Retinal pigment epithelial cell (primary cell): ENCODE results near the gene GALNT12.

ENCODE experiments used
- DNase-seq: peaks from one replicate; pipeline ENCODE4 v3.0.0-alpha.2; 2010; ENCODE audit warnings: low read depth
- H3K4me3 ChIP-seq: 2 replicates; pipeline ENCODE4 v1.5.1; 2011; ENCODE audit warnings: mild to moderate bottlenecking, low read length, control low read depth, moderate library complexity
- TF ChIP-seq, protein P1 (sequence below): conservative IDR thresholded peaks from 2 replicates; pipeline ENCODE4 v1.5.1; 2011; ENCODE audit warnings: low read depth, low read length, control low read depth, inconsistent platforms

Gene GALNT12

DNA sequence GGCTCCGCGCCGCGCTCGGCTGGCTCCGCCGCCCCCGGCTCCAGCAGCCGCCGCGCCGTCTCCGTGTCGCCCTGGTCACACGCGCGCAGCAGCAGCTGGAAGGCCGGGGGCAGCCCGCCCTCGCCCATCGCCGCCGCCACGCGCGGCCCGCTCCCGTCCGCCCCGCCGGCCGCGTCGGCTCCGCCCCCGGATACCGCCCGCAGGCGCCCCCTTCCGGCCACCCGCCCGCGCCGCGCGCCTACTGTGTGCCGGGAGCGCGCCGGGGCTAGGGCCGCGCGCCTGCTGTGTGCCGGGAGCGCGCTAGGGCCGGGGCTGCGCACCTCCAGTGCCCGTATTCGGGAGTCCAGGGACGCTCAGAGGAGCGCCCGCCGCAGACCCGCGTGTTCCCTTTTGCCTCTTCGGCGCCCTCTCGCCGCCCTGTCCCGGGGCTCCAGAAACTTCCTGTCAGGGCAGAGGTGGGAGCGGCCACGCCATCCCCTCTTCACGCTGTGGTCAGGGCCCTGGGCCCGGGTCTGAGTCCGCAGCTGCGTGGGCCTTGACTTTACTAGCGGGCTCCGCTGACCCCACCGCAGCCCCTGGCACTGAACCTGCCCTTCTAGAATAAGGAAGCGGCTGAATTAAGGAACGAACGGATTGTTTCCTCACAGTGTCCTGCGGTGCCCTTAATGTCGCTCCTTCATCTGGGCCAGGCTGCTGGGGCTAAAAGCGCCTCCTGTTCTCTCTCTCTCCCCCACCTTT is 10.9 kb upstream of the GALNT12 start, which contains the start of gene ANKS6:
ANKS6 (minus strand) TSS at position 192 of the 738 bp plus-strand sequence; CDS start at position 128, 64 bp downstream.
- TF ChIP-seq, protein P1, sequence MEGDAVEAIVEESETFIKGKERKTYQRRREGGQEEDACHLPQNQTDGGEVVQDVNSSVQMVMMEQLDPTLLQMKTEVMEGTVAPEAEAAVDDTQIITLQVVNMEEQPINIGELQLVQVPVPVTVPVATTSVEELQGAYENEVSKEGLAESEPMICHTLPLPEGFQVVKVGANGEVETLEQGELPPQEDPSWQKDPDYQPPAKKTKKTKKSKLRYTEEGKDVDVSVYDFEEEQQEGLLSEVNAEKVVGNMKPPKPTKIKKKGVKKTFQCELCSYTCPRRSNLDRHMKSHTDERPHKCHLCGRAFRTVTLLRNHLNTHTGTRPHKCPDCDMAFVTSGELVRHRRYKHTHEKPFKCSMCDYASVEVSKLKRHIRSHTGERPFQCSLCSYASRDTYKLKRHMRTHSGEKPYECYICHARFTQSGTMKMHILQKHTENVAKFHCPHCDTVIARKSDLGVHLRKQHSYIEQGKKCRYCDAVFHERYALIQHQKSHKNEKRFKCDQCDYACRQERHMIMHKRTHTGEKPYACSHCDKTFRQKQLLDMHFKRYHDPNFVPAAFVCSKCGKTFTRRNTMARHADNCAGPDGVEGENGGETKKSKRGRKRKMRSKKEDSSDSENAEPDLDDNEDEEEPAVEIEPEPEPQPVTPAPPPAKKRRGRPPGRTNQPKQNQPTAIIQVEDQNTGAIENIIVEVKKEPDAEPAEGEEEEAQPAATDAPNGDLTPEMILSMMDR: peak; percentile 20
- peak within 1 kb of the TSS; percentile 64 for H3K4me3 ChIP-seq
- no peak for DNase-seq

DNA sequence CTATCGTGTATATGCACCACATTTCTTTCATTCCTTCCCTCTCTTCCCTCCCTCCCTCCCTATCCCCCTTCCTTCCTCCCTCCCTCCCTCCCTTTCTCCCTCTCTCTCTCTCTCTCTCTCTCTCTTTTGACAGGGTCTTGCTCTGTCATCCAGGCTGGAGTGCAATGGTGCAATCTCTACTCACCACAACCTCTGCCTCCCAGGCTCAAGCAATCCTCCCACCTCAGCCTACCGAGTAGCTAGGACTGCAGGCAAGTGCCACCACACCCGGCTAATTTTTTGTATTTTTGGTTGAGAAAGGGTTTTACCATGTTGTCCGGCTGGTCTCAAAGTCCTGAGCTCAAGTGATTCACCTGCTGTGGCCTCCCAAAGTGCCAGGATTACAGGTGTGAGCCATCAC is 10.0 kb upstream of the GALNT12 start:
- DNase-seq: no peak
- TF ChIP-seq, protein P1: no peak
- no peak overlapping the region for H3K4me3 ChIP-seq

DNA sequence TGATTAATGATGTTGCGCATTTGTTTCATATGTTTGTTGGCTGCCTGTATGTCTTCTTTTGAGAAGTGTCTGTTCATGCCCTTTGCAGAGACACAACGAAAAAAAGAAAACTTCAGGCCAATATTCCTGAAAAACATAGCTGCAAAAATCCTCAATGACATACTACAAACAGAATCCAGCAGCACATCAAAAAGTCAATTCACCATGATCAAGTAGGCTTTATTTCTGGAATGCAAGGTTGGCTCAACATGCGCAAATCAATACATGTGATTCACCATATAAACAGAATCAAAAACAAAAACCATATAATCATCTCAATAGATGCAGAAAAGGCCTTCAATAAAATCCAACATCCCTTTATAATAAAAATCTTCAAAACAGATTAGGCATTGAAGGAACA is 9.2 kb upstream of the GALNT12 start:
- no peak for DNase-seq
- H3K4me3 ChIP-seq: no peak overlapping the region
- TF ChIP-seq, protein P1: no peak

DNA sequence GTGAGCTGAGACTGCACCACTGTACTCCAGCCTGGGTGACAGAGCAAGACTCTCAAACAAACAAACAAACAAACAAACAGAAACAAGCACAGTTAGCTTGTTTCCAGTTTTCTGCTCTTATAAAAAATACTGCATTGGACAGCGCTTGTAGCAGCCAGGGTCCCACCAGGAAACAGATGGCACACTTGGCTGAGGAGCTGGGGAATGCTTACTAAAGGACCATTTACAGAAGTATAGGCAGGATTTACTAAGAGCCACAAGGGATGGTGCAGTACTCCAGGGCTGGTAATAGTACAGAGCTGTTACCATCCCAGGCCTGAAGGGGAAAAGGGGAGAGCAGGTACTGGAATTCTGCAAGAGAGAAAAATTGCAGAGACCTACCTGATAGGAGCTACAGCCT is 5.9 kb upstream of the GALNT12 start:
- no peak overlapping the region for H3K4me3 ChIP-seq
- no peak for DNase-seq
- TF ChIP-seq, protein P1: no peak

DNA sequence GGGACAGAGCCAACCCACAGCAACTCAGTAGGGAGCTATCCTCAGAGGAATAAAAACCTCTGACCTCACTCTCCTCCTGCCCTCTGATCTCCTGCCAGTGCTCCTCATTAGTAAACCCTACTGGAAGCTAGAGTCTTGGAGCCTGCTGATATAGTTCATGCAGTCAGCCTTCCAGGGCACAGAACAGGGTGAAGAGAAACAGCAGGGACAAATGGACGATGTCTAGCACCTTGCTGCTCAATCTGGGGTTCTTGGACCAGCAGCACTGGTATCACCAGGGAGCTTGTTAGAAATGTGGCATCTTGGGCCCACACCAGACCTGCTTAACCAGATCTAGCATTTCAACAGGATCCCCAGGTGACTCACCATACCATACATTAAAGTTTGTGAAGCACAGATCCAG is 5.5 kb upstream of the GALNT12 start:
- TF ChIP-seq, protein P1: no peak
- H3K4me3 ChIP-seq: no peak overlapping the region
- no peak for DNase-seq

DNA sequence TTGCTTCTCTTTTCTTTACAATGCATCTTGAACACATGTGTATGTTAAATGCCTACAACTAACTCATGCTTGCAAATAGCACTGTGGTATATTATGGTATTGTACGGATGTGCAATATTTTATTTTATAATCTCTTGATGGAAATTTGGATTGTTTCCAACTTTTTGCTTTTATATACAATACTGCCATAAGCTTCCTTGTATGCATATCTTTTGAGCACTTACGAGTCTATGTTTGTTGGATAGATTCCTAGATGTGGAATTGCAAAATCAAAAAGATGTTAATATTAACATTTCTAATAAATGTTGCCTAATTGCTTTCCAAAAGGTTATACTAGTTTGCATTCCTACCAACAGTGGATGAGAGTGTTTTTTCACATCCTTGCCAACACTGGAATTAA is 3.4 kb upstream of the GALNT12 start:
- TF ChIP-seq, protein P1: no peak
- no peak for DNase-seq
- H3K4me3 ChIP-seq: no peak overlapping the region
